Measurements from ENCODE around the gene FAM135A.

Gene FAM135A

GRCh38 chr6:70380771-70381416 is 32.4 kb upstream of the FAM135A start:
- H3K4me3 ChIP-seq (ENCODE audit: low read depth, low read length) = no peak overlapping the region
- no peaks in the 10 kb centered on the region for H3K36me3 ChIP-seq
- no peaks in the 10 kb centered on the region for H3K9me3 ChIP-seq
- no peaks in the 10 kb centered on the region for H3K4me1 ChIP-seq
- TF ChIP-seq, protein P1, sequence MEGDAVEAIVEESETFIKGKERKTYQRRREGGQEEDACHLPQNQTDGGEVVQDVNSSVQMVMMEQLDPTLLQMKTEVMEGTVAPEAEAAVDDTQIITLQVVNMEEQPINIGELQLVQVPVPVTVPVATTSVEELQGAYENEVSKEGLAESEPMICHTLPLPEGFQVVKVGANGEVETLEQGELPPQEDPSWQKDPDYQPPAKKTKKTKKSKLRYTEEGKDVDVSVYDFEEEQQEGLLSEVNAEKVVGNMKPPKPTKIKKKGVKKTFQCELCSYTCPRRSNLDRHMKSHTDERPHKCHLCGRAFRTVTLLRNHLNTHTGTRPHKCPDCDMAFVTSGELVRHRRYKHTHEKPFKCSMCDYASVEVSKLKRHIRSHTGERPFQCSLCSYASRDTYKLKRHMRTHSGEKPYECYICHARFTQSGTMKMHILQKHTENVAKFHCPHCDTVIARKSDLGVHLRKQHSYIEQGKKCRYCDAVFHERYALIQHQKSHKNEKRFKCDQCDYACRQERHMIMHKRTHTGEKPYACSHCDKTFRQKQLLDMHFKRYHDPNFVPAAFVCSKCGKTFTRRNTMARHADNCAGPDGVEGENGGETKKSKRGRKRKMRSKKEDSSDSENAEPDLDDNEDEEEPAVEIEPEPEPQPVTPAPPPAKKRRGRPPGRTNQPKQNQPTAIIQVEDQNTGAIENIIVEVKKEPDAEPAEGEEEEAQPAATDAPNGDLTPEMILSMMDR (IDR thresholded peaks at IDR 0.05; ENCODE audit: low read depth, low read length) = no peak
- no peak for DNase-seq
- H3K27me3 ChIP-seq = peaks cover 4% of the 10 kb centered on the region

DNA sequence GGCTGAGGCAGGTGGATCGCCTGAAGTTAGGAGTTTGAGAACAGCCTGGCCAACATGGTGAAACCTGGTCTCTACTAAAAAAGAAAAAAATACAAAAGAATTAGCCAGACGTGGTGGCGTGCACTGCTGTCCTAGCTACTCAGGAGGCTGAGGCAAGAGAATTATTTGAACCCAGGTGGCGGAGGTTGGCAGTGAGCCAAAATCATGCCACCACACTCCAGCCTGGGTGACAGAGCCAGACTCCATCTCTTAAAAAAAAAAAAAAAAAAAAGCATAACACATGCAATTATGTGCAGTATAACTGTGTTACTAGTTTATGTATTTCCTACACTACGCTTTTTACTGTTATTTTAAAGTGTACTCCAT is 31.9 kb upstream of the FAM135A start:
- Histone ChIP-seq H3K36me3 (no peaks in the 10 kb centered on the region), H3K27me3 (peaks cover 8% of the 10 kb centered on the region), H3K9me3 (0 out of 2 replicates have a peak, but pooled peaks cover 3% of the 10 kb centered on the region), H3K4me1 (no peaks in the 10 kb centered on the region), H3K4me3 (ENCODE audit: low read depth, low read length) (no peak overlapping the region)
- TF ChIP-seq, protein P1 (IDR thresholded peaks at IDR 0.05; ENCODE audit: low read depth, low read length) = no peak
- DNase-seq = no peak

DNA sequence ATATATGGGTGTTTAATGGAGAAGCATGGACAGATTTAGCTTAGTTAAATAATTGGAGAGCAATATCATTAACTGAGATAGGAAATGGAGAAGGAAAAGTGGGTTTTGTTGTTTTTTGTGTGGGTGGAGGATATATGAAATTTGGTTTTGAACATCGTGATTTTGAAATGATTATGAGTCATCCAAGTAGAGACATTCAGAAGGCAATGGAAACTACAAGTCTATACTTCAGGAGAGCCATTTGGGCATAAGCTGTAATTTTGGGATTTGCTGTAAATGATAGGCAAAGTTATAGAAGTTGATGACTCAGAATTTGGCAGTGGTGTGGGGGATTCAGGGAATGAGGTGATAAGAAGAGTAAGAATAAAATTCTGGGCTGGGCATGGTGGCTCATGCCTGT is 27.4 kb upstream of the FAM135A start:
- Histone ChIP-seq H3K27me3 (peaks cover 48% of the 10 kb centered on the region), H3K4me3 (ENCODE audit: low read depth, low read length) (no peak overlapping the region), H3K4me1 (no peaks in the 10 kb centered on the region), H3K9me3 (0 out of 2 replicates have a peak, but pooled peaks cover 3% of the 10 kb centered on the region), H3K36me3 (no peaks in the 10 kb centered on the region)
- no peak for DNase-seq
- TF ChIP-seq, protein P1 (IDR thresholded peaks at IDR 0.05; ENCODE audit: low read depth, low read length) = no peak

- H3K4me1 ChIP-seq = no peaks in the 10 kb centered on the region
- TF ChIP-seq, protein P1 (IDR thresholded peaks at IDR 0.05; ENCODE audit: low read depth, low read length) = no peak
- no peaks in the 10 kb centered on the region for H3K36me3 ChIP-seq
- no peak for DNase-seq
- H3K4me3 ChIP-seq (ENCODE audit: low read depth, low read length) = no peak overlapping the region
- H3K27me3 ChIP-seq = peaks cover 60% of the 10 kb centered on the region
- H3K9me3 ChIP-seq = 0 out of 2 replicates have a peak, but pooled peaks cover 3% of the 10 kb centered on the region
These were observed 24.5 kb upstream of the FAM135A start for GRCh38 chr6:70388814-70389213.

GRCh38 chr6:70389261-70389660 is 24.0 kb upstream of the FAM135A start:
- H3K9me3 ChIP-seq = 0 out of 2 replicates have a peak, but pooled peaks cover 3% of the 10 kb centered on the region

GRCh38 chr6:70390067-70390466 is 23.2 kb upstream of the FAM135A start:
- Histone ChIP-seq H3K27me3 (peaks cover 62% of the 10 kb centered on the region), H3K4me3 (ENCODE audit: low read depth, low read length) (no peak overlapping the region), H3K4me1 (no peaks in the 10 kb centered on the region), H3K9me3 (0 out of 2 replicates have a peak, but pooled peaks cover 3% of the 10 kb centered on the region), H3K36me3 (no peaks in the 10 kb centered on the region)
- TF ChIP-seq, protein P1 (IDR thresholded peaks at IDR 0.05; ENCODE audit: low read depth, low read length) = no peak
- DNase-seq = no peak

More at GRCh38 chr6:70389261-70389660, 24.0 kb upstream of the FAM135A start:
- Histone ChIP-seq H3K27me3 (peaks cover 62% of the 10 kb centered on the region), H3K4me3 (ENCODE audit: low read depth, low read length) (no peak overlapping the region), H3K36me3 (no peaks in the 10 kb centered on the region), H3K4me1 (no peaks in the 10 kb centered on the region)
- DNase-seq = no peak
- TF ChIP-seq, protein P1 (IDR thresholded peaks at IDR 0.05; ENCODE audit: low read depth, low read length) = no peak

Data from BE2C (cell line).